ENCODE results near the gene CNOT8. TPM values are rescaled to one million over a fixed set of nuclear protein-coding genes. Genes with fewer than 3 reads are reported as not detected.

The CNOT8 gene
- total and polyA plus RNA-seq, 2 of the 4 experiments (the other 2 are of a cell fraction) = 41.4 to 49.1 TPM

DNA sequence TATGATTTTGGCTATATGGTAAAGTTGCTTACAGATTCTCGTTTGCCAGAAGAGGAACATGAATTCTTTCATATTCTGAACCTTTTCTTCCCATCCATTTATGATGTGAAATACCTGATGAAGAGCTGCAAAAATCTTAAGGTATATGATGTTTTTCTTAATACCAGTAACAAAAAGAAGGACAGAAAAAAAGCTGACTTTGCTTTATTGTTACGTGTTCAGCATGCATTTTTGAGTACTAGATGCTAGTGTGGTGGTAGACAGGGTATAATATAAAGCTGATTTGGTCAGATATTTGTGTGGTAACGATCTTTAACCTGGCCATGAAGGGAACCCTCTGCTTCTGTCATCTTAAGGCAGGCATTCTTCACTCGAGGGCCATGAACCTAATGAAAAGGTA lies 13.3 kb downstream of the CNOT8 start:
- Histone ChIP-seq H3K14ac (replicated peaks; ENCODE audit: low read depth, low read length) (no peak overlapping the region), H3K4me1 (ENCODE audit: control insufficient read depth, insufficient read depth, low read length) (no peaks in the 10 kb centered on the region), H3K36me3 (ENCODE audit: control insufficient read depth, insufficient read depth, low read length) (peaks cover 47% of the 10 kb centered on the region), H3K18ac (ENCODE audit: low read depth, low read length) (no peak overlapping the region), H2AK5ac (ENCODE audit: low read depth, low read length) (no peak overlapping the region), H2BK15ac (ENCODE audit: low read depth, low read length) (no peak overlapping the region), H3K4me2 (ENCODE audit: low read depth, low read length) (no peak overlapping the region), H2BK20ac (ENCODE audit: low read depth, low read length) (no peak overlapping the region), H3K9me1 (ENCODE audit: insufficient read depth, low read length) (no peaks in the 10 kb centered on the region; the same call in 1 of the 2 replicates), H3K27ac (ENCODE audit: insufficient read depth, low read length) (no peak overlapping the region), H2BK5ac (ENCODE audit: low read depth, low read length, poor library complexity, severe bottlenecking) (no peak overlapping the region), H3K4me3 (ENCODE audit: insufficient read depth, low read depth, low read length) (no peak overlapping the region), H2AK9ac (replicated peaks; ENCODE audit: low read depth, low read length, poor library complexity) (no peak overlapping the region), H3K27me3 (ENCODE audit: control insufficient read depth, insufficient read depth, low read length) (no peaks in the 10 kb centered on the region), H2BK120ac (ENCODE audit: low read depth, low read length) (no peak overlapping the region), H4K8ac (ENCODE audit: low read depth in 2 of 2, low read length in 2 of 2) (no peak overlapping the region), H2AFZ (replicated peaks; ENCODE audit: low read length, poor library complexity) (no peak overlapping the region), H4K20me1 (ENCODE audit: insufficient read depth, low read length) (peaks cover 11% of the 10 kb centered on the region; the same call in 1 of the 2 replicates), H4K5ac (ENCODE audit: low read depth, low read length) (no peak overlapping the region), H3K23ac (ENCODE audit: low read depth, low read length) (no peak overlapping the region), H3K9me3 (ENCODE audit: control insufficient read depth, insufficient read depth, low read length) (no peaks in the 10 kb centered on the region), H3K4ac (ENCODE audit: low read depth, low read length) (no peak overlapping the region), H4K91ac (ENCODE audit: insufficient read depth, low read depth, low read length) (no peak overlapping the region), H3K56ac (ENCODE audit: extremely low read depth, insufficient read depth, low read length) (no peak overlapping the region), H3K9ac (ENCODE audit: low read depth, low read length) (no peak overlapping the region), H3K79me1 (ENCODE audit: low read depth in 1 of 2, low read length in 2 of 2) (peaks cover 14 to 19% of the 10 kb centered on the region in 2 experiments)
- WGBS, 2 experiments (ENCODE audit: extremely low coverage in 2 of 2, insufficient read length in 1 of 2) = 93% methylated on average over 2 of the region's 4 CpGs; no CpG with 5 or more reads in 1 of the 2 experiments
- POLR2A ChIA-PET (ENCODE audit: unreplicated experiment) = no interaction called here
- intact Hi-C loops (cut with micrococcal nuclease) (no loop called here), in situ Hi-C loops (cut with MboI; ENCODE audit: low sequenced_read_pairs) (no loop called here), dilution Hi-C loops (cut with HindIII; ENCODE audit: low sequenced_read_pairs, unreplicated experiment) (no loop called here)
- TF ChIP-seq MAFK (IDR thresholded peaks at IDR 0.05; ENCODE audit: low read depth, low read length) (peak; percentile 92), RFX5 (IDR thresholded peaks at IDR 0.05; ENCODE audit: low read depth, low read length) (no peak), SMC3 (IDR thresholded peaks at IDR 0.05; ENCODE audit: low read depth, low read length) (no peak)
- no peak for DNase-seq
- CTCF ChIA-PET = no interaction called here
- no TSS peak for BruUV-seq (replicated peaks)
- no peak for ATAC-seq (ENCODE audit: low read depth)

Measured in IMR-90 (cell line).